Prostate gland (tissue), 2 donors: ENCODE measurements around the gene FAM83F.

Experiments used
- CTCF ChIP-seq, 4 experiments: fragments of 200-600 bp in 2 of 4; fragments of 450-650 bp in 2 of 4; sonication (generic) in 2 of 4; IDR thresholded peaks; 1 replicate in 3 of 4; 2 replicates in 1 of 4; pipeline ENCODE4 v1.5.1; 2016 to 2019; ENCODE audit warnings: antibody characterized with exemption in 4 of 4, mild to moderate bottlenecking in 2 of 4, moderate library complexity in 2 of 4
- POLR2A ChIP-seq: fragments of 450-650 bp; IDR thresholded peaks from one replicate; pipeline ENCODE4 v1.6.1; 2016; ENCODE audit warnings: antibody characterized with exemption, mild to moderate bottlenecking
- POLR2AphosphoS5 ChIP-seq: sonication (generic); formaldehyde crosslinking; IDR thresholded peaks from one replicate; pipeline ENCODE4 v1.6.1; 2017; ENCODE audit warnings: antibody characterized with exemption

GRCh38 chr22:40030026-40030757 lies 35.4 kb downstream of the FAM83F start:
- TF ChIP-seq POLR2AphosphoS5: no peak
- TF ChIP-seq CTCF (IDR thresholded peaks at IDR 0.05): no peak
- TF ChIP-seq POLR2A: no peak
